Measurements from ENCODE around the gene PHF20.

- TF ChIP-seq CTCF (IDR thresholded peaks at IDR 0.05), result no peak
- TF ChIP-seq POLR2A (IDR thresholded peaks at IDR 0.05), result no peak
Observed at GRCh38 chr20:35883336-35883777, 111.5 kb downstream of the PHF20 start.
